Tibial artery (tissue), 4 donors: Measurements from ENCODE around the gene PLIN4.
"Not testable (repeated sequence)": the region's sequence is repeated elsewhere in the genome, so short reads cannot be mapped to it uniquely, and the experiment has no call there.

Source experiments
- DNase-seq, 2 donors: peaks; one replicate each; pipeline ENCODE4 v3.0.0-alpha.2; 2019
- H3K27ac ChIP-seq, 2 donors: fragments of 200-600 bp; sonication (generic) in 1 of 2; 1 replicate in 1 of 2; 2 replicates in 1 of 2; pipeline ENCODE4 v1.5.1; 2018 to 2019; ENCODE audit warnings: mild to moderate bottlenecking in 1 of 2
- H3K27me3 ChIP-seq, 2 donors: fragments of 200-600 bp; sonication (generic) in 1 of 2; one replicate each; pipeline versions ENCODE4 v1.5.1 to v1.6.0; 2016 to 2019
- H3K36me3 ChIP-seq, 3 donors: fragments of 200-600 bp; sonication (generic) in 2 of 3; one replicate each; pipeline ENCODE4 v1.5.1; 2016 to 2019; ENCODE audit warnings: mild to moderate bottlenecking in 2 of 3
- H3K4me1 ChIP-seq, 4 donors: fragments of 200-600 bp; sonication (generic) in 2 of 4; 1 replicate in 3 of 4; 2 replicates in 1 of 4; pipeline ENCODE4 v1.5.1; 2016 to 2019
- H3K4me3 ChIP-seq, 2 donors: fragments of 200-600 bp; sonication (generic) in 1 of 2; 1 replicate in 1 of 2; 2 replicates in 1 of 2; pipeline ENCODE4 v1.5.1; 2018 to 2019; ENCODE audit warnings: mild to moderate bottlenecking in 2 of 2
- H3K9me3 ChIP-seq, 3 donors: fragments of 200-600 bp; sonication (generic) in 1 of 3; one replicate each; pipeline ENCODE4 v1.5.1; 2016 to 2019
- CTCF ChIP-seq, 2 experiments: fragments of 200-600 bp in 1 of 2; fragments of 450-650 bp in 1 of 2; IDR thresholded peaks; one replicate each; pipeline ENCODE4 v1.5.1; 2017 to 2019; ENCODE audit warnings: antibody characterized with exemption in 2 of 2, mild to moderate bottlenecking in 1 of 2, moderate library complexity in 1 of 2
- intact Hi-C: fragments of 100-400 bp; cut with DNase I; formaldehyde crosslinking; loops from one replicate; pipeline ENCODE4 v1.15.0; 2023; ENCODE audit warnings: low total_unique reads

Gene PLIN4

GRCh38 chr19:4529924-4530522 is 11.7 kb upstream of the PLIN4 start:
- peaks cover 0 to 45% of the 10 kb centered on the region in 2 donors for H3K27me3 ChIP-seq
- H3K36me3 ChIP-seq: no peaks in the 10 kb centered on the region
- H3K27ac ChIP-seq: no peak overlapping the region
- no peak overlapping the region for H3K4me3 ChIP-seq
- no peaks in the 10 kb centered on the region for H3K9me3 ChIP-seq
- no peak for DNase-seq
- intact Hi-C loops: no loop called here
- peaks cover 0 to 4% (median under 1%) of the 10 kb centered on the region in 4 donors for H3K4me1 ChIP-seq
- TF ChIP-seq CTCF (IDR thresholded peaks at IDR 0.05): no peak

DNA sequence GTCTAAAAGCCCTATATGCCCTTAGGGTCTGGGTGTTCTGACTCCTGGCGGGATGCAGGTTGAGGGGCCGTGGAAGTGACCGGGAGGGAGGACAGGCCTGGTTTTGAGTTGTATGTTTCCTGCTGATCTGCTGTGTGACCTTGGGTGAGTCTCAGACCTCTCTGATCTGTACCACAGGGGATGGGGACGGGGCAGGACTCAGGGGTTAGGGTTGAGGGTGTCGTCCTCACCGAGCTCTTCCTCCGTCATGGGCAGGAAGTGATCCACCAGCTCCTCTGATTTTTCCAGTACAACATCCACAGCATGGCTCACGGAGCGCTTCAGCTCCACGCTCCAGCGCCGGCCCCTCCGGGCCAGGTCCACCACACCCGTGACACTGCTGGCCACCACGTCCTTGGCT is 10.6 kb upstream of the PLIN4 start:
- DNase-seq: no peak
- no peak for TF ChIP-seq CTCF (IDR thresholded peaks at IDR 0.05)
- H3K36me3 ChIP-seq: no peaks in the 10 kb centered on the region

GRCh38 chr19:4527377-4527776 is 9.1 kb upstream of the PLIN4 start:
- H3K27ac ChIP-seq, H3K4me1 ChIP-seq, H3K9me3 ChIP-seq, intact Hi-C loops, DNase-seq, H3K36me3 ChIP-seq, H3K4me3 ChIP-seq: not testable (repeated sequence)
- peaks cover 0 to 45% of the 10 kb centered on the region in 2 donors for H3K27me3 ChIP-seq

More for the DNA sequence above, 10.6 kb upstream of the PLIN4 start:
- intact Hi-C loops: no loop called here
- no peak overlapping the region for H3K4me3 ChIP-seq
- no peaks in the 10 kb centered on the region for H3K9me3 ChIP-seq
- no peak overlapping the region for H3K27ac ChIP-seq
- H3K4me1 ChIP-seq: no peaks in the 10 kb centered on the region
- H3K27me3 ChIP-seq: peaks cover 0 to 48% of the 10 kb centered on the region in 2 donors

- TF ChIP-seq CTCF (IDR thresholded peaks at IDR 0.05): no peak
- intact Hi-C loops: no loop called here
- Histone ChIP-seq H3K27me3 (peaks cover 0 to 43% of the 10 kb centered on the region in 2 donors), H3K4me3 (no peak overlapping the region), H3K4me1 (no peaks in the 10 kb centered on the region), H3K36me3 (no peaks in the 10 kb centered on the region), H3K9me3 (no peaks in the 10 kb centered on the region), H3K27ac (no peak overlapping the region)
- DNase-seq: no peak
Observed at GRCh38 chr19:4525563-4526002, 7.3 kb upstream of the PLIN4 start.

DNA sequence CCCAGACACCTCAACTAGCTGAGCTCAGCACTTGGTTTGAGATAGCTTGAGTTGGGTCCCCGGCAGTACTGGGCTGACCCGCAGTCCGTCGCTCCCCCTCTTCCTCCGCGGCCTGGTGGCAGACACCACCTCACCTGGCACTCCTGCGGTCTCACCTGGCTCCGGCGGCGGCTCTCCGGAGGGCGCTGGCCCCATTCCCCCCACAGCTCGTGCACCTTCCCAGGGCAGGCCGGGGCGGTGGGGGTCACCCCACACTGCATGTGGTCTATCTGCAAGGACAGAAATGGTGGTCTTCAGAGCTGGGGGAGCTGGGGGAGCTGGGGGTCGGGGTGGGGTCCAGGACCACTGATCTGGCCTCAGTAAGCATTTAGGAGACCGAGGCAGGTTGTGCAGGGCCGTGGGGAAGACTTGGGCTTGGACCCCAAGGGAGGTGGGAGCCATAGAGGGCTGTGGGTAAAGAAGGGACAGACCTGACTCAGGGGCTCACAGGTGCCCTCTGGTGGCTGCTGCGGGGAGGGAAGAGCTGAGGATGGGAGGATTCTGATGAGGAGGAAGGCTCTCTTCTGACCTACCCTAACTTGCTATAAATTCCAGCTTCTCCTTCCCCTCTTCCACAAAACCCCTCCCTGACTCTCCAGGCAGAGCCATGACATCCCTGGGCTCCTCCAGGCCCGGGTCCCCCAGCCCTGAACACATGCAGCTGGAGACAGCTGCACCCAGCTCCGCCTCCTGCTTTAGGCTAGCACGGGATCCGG is 6.7 kb upstream of the PLIN4 start:
- intact Hi-C loops: loop anchor here (5.0 kb wide), 1 partner anchor 258 kb away; no protein-coding TSS in a partner anchor
- peaks cover 0 to 38% of the 10 kb centered on the region in 2 donors for H3K27me3 ChIP-seq
- no peaks in the 10 kb centered on the region for H3K4me1 ChIP-seq
- no peak overlapping the region for H3K27ac ChIP-seq
- no peaks in the 10 kb centered on the region for H3K36me3 ChIP-seq
- peak; percentile 48 to 70 for TF ChIP-seq CTCF (IDR thresholded peaks at IDR 0.05)
- H3K4me3 ChIP-seq: no peak overlapping the region
- DNase-seq: peak in 1 of 2 donors; percentile 45
- H3K9me3 ChIP-seq: no peaks in the 10 kb centered on the region
